ENCODE results near the gene GPLD1. TPM values are rescaled to one million over a fixed set of nuclear protein-coding genes. Genes with fewer than 3 reads are reported as not detected.
"Not testable (repeated sequence)": the region's sequence is repeated elsewhere in the genome, so short reads cannot be mapped to it uniquely, and the experiment has no call there.

GPLD1 gene
- polyA plus RNA-seq, 1 donor from 2014 or later, result 0.95 TPM

GRCh38 chr6:24511976-24512375, 22.6 kb upstream of the GPLD1 start:
- H3K9me3 Mint-ChIP-seq, H3K4me3 Mint-ChIP-seq, H3K27me3 Mint-ChIP-seq: not testable (repeated sequence)
- peaks cover 13 to 20% (median 17%) of the 10 kb centered on the region in 3 donors for H3K4me1 Mint-ChIP-seq
- peaks cover 17% of the 10 kb centered on the region for H3K36me3 Mint-ChIP-seq
- H3K27ac Mint-ChIP-seq, result peak overlapping the region in 2 of 3 donors; percentile 6 to 20

GRCh38 chr6:24506814-24507520, 17.6 kb upstream of the GPLD1 start:
- peaks cover 20% of the 10 kb centered on the region for H3K36me3 Mint-ChIP-seq

GRCh38 chr6:24504649-24505586, 15.5 kb upstream of the GPLD1 start:
- no peak overlapping the region for H3K27ac Mint-ChIP-seq
- no peaks in the 10 kb centered on the region for H3K27me3 Mint-ChIP-seq
- H3K36me3 Mint-ChIP-seq, result peaks cover 20% of the 10 kb centered on the region

More at GRCh38 chr6:24506814-24507520, 17.6 kb upstream of the GPLD1 start:
- H3K4me1 Mint-ChIP-seq, result peaks cover 4 to 13% (median 5%) of the 10 kb centered on the region in 3 donors
- H3K4me3 Mint-ChIP-seq, result no peak overlapping the region
- no peaks in the 10 kb centered on the region for H3K27me3 Mint-ChIP-seq
- H3K27ac Mint-ChIP-seq, result peak overlapping the region in 1 of 3 donors; percentile 24
- H3K9me3 Mint-ChIP-seq, result peaks cover 0 to 6% (median 0%) of the 10 kb centered on the region in 3 donors

GRCh38 chr6:24504287-24504648, 14.9 kb upstream of the GPLD1 start:
- no peak overlapping the region for H3K4me3 Mint-ChIP-seq
- peaks cover 18% of the 10 kb centered on the region for H3K36me3 Mint-ChIP-seq
- no peaks in the 10 kb centered on the region for H3K27me3 Mint-ChIP-seq
- peaks cover 0 to 7% (median 4%) of the 10 kb centered on the region in 3 donors for H3K4me1 Mint-ChIP-seq
- H3K9me3 Mint-ChIP-seq, result peaks cover 0 to 6% (median 0%) of the 10 kb centered on the region in 3 donors
- no peak overlapping the region for H3K27ac Mint-ChIP-seq

More at GRCh38 chr6:24504649-24505586, 15.5 kb upstream of the GPLD1 start:
- H3K4me1 Mint-ChIP-seq, result peaks cover 3 to 9% (median 4%) of the 10 kb centered on the region in 3 donors
- H3K9me3 Mint-ChIP-seq, result peaks cover 0 to 6% (median 0%) of the 10 kb centered on the region in 3 donors
- H3K4me3 Mint-ChIP-seq, result no peak overlapping the region

GRCh38 chr6:24501914-24502313, 12.5 kb upstream of the GPLD1 start:
- peaks cover 0 to 6% (median 5%) of the 10 kb centered on the region in 3 donors for H3K4me1 Mint-ChIP-seq
- H3K27ac Mint-ChIP-seq, result peak overlapping the region in 1 of 3 donors; percentile 36
- H3K36me3 Mint-ChIP-seq, result peaks cover 13% of the 10 kb centered on the region
- H3K9me3 Mint-ChIP-seq, result peaks cover 0 to 5% (median 0%) of the 10 kb centered on the region in 3 donors
- H3K4me3 Mint-ChIP-seq, result no peak overlapping the region
- H3K27me3 Mint-ChIP-seq, result no peaks in the 10 kb centered on the region

GRCh38 chr6:24501374-24501773, 12.0 kb upstream of the GPLD1 start:
- Mint-ChIP-seq H3K4me1 (peaks cover 0 to 7% (median 6%) of the 10 kb centered on the region in 3 donors), H3K9me3 (peaks cover 0 to 8% (median 0%) of the 10 kb centered on the region in 3 donors), H3K4me3 (no peak overlapping the region), H3K27ac (no peak overlapping the region), H3K36me3 (peaks cover 15% of the 10 kb centered on the region), H3K27me3 (no peaks in the 10 kb centered on the region)

GRCh38 chr6:24500683-24501082, 11.3 kb upstream of the GPLD1 start:
- no peak overlapping the region for H3K27ac Mint-ChIP-seq
- H3K36me3 Mint-ChIP-seq, result peaks cover 14% of the 10 kb centered on the region
- no peaks in the 10 kb centered on the region for H3K27me3 Mint-ChIP-seq
- peaks cover 2 to 12% (median 12%) of the 10 kb centered on the region in 3 donors for H3K4me1 Mint-ChIP-seq
- H3K4me3 Mint-ChIP-seq, result no peak overlapping the region
- peaks cover 0 to 8% (median 0%) of the 10 kb centered on the region in 3 donors for H3K9me3 Mint-ChIP-seq

GRCh38 chr6:24497254-24497970, 8.0 kb upstream of the GPLD1 start:
- Mint-ChIP-seq H3K4me3 (peak overlapping the region in 3 of 4 donors; percentile 6 to 75 (median 65)), H3K27me3 (no peaks in the 10 kb centered on the region), H3K4me1 (peaks cover 15 to 24% (median 18%) of the 10 kb centered on the region in 3 donors), H3K36me3 (peaks cover 7% of the 10 kb centered on the region), H3K9me3 (peaks cover 0 to 8% (median 0%) of the 10 kb centered on the region in 3 donors), H3K27ac (peak overlapping the region in 2 of 3 donors; percentile 33 to 51)

- Mint-ChIP-seq H3K9me3 (peaks cover 0 to 8% (median 0%) of the 10 kb centered on the region in 3 donors), H3K4me3 (peak within 1 kb of the TSS; percentile 90 to 95 (median 93)), H3K27ac (peak within 1 kb of the TSS; percentile 70 to 87 (median 74)), H3K27me3 (no peaks in the 10 kb centered on the region), H3K36me3 (peaks cover 7% of the 10 kb centered on the region), H3K4me1 (peaks cover 15 to 24% (median 18%) of the 10 kb centered on the region in 3 donors)
Observed at GRCh38 chr6:24494821-24495795, 5.7 kb upstream of the GPLD1 start, which contains the start of gene ALDH5A1. ALDH5A1 (plus strand) TSS chr6:24494969; CDS start chr6:24494997, 28 bp downstream.

GRCh38 chr6:24493945-24494820, 4.8 kb upstream of the GPLD1 start:
- peaks cover 0 to 8% (median 0%) of the 10 kb centered on the region in 3 donors for H3K9me3 Mint-ChIP-seq
- H3K4me1 Mint-ChIP-seq, result peaks cover 15 to 24% (median 18%) of the 10 kb centered on the region in 3 donors
- H3K27ac Mint-ChIP-seq, result peak overlapping the region; percentile 63 to 74 (median 70)
- H3K36me3 Mint-ChIP-seq, result peaks cover 7% of the 10 kb centered on the region
- peak overlapping the region; percentile 90 to 95 (median 93) for H3K4me3 Mint-ChIP-seq
- H3K27me3 Mint-ChIP-seq, result no peaks in the 10 kb centered on the region

GRCh38 chr6:24492475-24492874, 3.1 kb upstream of the GPLD1 start:
- H3K36me3 Mint-ChIP-seq, result peaks cover 7% of the 10 kb centered on the region
- peak overlapping the region in 1 of 3 donors; percentile 47 for H3K27ac Mint-ChIP-seq
- H3K4me1 Mint-ChIP-seq, result peaks cover 10 to 19% (median 18%) of the 10 kb centered on the region in 3 donors
- no peaks in the 10 kb centered on the region for H3K27me3 Mint-ChIP-seq
- peaks cover 0 to 8% (median 0%) of the 10 kb centered on the region in 3 donors for H3K9me3 Mint-ChIP-seq
- H3K4me3 Mint-ChIP-seq, result peak overlapping the region in 1 of 4 donors; percentile 73

- Mint-ChIP-seq H3K9me3 (no peaks in the 10 kb centered on the region), H3K4me1 (peaks cover 6 to 18% (median 14%) of the 10 kb centered on the region in 3 donors), H3K27me3 (no peaks in the 10 kb centered on the region), H3K4me3 (no peak overlapping the region), H3K36me3 (no peaks in the 10 kb centered on the region), H3K27ac (no peak overlapping the region)
Observed at GRCh38 chr6:24490948-24491347, 1.6 kb upstream of the GPLD1 start.
